ENCODE data around the gene CDKN1B.

Gene CDKN1B

DNA sequence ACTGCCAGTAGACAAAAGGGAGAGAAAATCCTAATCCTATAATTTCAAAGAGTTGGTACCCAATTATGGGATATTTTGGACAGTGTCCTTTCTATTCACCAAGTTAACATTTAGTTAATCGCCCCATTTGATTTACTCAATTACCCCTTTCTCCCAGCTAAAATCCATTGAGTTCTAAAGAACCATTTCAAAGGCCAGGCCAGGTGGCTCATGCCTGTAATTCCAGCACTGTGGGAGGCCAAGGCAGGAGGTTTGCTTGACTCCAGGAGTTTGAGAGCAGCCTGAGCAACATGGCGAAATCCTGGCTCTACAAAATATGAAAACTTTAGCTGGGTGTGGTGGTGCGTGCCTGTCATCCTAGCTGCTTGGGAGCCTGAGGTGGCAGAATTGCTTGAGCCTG is 15.7 kb upstream of the CDKN1B start:
- DNase-seq (ENCODE audit: low read depth in 3 of 3), result no peak

DNA sequence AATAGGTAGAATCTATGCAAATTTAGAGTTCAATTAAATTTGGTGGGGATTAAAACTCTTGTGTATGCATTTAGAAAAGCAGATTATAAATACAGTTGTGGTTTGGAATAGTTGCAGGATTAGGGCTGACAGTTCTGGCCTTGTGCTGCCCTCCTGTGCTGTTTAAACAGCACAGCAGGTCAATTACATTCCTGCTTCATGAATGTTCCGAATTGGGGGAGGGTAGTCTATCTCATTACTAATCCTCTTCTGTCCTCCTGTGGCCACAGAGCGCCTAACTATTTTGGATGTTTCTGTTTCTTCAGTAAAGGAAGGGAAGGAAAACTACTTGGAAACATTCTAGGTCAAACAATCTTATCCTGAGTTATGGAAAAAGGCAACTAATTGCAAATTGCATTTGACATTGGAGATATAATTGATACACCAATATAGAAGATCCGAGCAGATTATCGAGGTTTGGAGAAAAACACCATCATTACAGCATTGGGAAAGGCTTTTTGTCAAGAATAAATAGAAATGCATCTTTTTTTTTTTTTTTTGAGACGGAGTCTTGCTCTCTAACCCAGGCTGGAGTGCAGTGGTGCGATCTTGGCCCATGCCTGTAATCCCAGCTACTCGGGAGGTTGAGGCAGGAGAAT is 12.5 kb upstream of the CDKN1B start:
- no peak for DNase-seq (ENCODE audit: low read depth in 3 of 3)

DNA sequence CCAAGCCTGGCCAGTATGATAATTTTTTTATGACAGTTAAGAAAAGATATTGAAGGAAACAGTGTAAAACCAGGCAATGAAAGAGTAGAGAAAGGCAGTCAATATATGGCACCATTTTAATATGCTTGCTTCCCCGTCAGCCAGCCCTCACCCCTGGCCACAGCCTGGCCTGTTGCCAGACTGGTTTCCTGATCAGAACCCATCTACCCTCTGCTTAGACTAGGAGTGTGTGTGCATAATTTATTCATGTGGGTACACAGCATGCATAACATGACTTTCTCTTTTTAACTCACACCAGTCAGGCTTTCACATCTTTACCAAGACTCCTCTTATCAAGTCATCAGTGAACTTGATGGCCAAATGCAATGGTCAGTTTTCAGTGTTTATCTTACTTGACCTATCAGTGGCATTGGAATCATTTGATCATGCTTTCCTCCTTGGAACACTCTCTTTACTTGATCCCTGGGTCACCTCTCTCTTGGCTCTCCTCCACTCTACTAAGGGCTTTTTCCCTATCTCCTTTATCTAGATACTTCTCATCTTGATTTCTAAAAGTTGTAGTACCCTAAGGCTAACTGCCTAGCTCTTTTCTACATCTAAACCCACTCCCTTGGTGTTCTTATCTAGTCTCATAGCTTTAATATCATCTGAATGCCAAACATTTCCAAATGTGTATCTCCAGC is 11.2 kb upstream of the CDKN1B start:
- no peak for DNase-seq (ENCODE audit: low read depth in 3 of 3)

DNA sequence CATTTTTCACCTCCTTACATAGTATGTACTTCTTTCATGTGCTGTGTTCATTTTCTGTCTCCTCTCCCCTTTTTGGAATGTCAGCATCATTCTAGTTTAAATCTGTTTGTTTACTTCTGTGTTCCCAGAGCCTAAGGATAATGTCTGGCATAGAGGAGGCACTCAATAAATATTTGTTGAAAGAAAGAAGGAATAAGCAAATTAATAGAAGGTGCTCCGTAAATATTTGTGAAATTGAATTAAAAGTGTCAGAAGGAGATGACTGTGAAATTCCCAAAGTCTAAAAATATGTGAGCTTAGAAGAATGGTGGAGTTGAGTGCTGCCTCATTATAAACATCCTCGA is 3.3 kb upstream of the CDKN1B start:
- DNase-seq (ENCODE audit: low read depth in 3 of 3), result no peak

DNA sequence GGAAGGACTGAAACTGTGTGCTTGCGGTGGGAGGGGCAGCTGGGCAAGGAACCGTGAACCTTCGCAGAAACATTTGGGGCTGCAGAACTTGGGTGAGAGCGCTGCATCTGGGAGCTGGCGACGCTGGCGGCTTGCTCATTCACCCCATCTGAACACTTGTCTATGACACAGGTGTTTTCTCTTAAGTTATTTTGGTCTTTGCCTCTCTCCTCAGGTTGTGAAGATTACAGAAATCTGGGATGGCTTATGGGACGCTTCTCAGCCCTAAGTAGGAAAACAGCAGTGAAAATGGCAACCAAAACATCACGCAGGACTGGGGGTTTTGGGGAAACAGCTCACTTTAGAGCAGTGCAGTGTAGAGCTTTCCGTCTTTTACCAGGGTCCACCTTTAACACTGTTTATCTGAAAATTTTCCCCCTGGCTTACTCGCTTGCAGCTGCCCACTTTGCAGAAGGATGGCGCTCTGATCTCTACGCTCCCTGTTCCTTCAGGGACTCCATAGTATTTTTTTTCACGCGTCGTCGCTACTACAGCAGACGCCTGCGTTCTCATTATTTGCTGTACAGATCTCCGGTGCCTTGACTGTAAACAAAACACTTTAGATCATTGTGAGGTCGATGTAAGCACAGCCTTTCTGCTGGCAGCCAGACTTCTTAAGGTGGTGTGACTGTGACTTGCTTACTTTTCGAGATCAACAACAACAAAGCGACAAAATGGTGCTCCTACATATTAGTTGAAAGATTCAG is 2.7 kb upstream of the CDKN1B start:
- DNase-seq (ENCODE audit: low read depth in 3 of 3), result no peak

DNA sequence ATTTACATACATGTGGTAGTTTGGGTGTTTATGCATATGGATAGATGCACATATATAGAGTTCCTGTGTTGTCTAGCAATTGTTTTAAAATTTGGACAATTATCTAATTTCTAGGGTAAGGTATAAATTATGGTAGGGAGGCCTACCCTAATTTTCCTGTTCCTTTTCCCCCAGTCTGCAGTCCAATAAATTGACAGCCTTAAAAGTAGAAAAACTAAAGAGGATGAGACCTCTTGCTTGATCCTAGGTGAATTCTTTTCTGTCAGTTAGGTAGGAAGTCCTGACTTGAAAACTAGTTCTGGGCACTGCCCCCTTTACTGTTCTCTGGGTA is 2.1 kb upstream of the CDKN1B start:
- DNase-seq (ENCODE audit: low read depth in 3 of 3), result no peak

DNA sequence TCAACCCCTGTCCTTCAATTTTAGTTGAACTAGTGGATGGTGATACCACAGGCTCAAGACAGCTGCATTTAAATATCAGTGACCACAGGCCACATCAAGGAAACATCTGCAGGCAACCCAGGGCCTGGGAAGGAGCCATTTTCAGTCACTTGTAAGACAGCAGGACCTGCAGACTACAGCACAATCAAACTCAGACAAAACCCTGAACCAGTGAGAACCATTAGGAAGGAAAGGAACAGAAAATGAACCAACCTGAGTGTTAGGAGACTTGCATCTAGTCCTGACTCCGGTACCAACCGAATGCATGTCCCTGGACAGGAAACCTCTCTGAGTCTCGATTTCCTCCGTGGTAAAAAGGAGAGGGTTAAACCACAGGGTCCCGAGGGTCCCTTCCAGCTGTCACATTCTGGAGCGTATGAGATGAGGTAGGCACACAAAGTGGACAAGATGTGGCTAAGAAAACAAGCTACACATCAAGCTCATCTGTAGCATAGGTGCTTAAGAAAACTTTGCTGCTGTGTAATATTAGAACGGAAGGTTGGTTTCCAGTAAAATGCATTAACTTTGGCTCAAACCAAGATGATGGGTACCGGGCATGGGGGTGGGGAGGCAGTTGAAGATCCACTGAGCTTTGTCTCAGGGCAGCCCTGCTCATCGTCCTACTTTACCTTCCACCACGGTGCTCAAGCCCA is 1.6 kb upstream of the CDKN1B start:
- no peak for DNase-seq (ENCODE audit: low read depth in 3 of 3)

DNA sequence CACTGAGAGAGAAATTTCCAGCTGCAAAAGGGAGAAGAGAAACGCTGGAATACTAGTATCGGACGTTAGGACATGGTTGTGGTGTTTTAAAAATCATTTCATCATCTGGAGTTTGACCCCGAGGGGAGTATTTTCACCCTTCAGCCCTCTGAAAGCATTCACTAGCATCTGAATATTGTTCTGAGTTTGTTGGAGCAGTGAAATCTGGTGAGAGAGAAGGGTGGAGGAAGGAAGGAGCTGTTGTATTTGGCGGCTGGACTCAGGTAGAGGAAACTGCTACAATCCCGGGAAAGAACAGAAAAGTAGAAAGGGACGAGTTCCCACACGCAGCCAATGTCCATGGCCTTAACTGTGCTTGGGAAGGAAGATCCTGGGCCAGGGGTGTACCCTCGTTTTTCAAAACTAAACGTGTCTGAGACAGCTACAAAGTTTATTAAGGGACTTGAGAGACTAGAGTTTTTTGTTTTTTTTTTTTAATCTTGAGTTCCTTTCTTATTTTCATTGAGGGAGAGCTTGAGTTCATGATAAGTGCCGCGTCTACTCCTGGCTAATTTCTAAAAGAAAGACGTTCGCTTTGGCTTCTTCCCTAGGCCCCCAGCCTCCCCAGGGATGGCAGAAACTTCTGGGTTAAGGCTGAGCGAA is 896 bp upstream of the CDKN1B start:
- no peak for DNase-seq (ENCODE audit: low read depth in 3 of 3)

DNA sequence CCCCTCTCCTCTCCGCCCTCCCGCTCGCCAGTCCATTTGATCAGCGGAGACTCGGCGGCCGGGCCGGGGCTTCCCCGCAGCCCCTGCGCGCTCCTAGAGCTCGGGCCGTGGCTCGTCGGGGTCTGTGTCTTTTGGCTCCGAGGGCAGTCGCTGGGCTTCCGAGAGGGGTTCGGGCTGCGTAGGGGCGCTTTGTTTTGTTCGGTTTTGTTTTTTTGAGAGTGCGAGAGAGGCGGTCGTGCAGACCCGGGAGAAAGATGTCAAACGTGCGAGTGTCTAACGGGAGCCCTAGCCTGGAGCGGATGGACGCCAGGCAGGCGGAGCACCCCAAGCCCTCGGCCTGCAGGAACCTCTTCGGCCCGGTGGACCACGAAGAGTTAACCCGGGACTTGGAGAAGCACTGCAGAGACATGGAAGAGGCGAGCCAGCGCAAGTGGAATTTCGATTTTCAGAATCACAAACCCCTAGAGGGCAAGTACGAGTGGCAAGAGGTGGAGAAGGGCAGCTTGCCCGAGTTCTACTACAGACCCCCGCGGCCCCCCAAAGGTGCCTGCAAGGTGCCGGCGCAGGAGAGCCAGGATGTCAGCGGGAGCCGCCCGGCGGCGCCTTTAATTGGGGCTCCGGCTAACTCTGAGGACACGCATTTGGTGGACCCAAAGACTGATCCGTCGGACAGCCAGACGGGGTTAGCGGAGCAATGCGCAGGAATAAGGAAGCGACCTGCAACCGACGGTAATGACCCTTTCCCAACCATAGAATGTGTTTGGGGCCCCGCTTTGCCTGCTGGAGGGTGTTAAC is 615 bp downstream of the CDKN1B start:
- no peak for DNase-seq (ENCODE audit: low read depth in 3 of 3)

DNA sequence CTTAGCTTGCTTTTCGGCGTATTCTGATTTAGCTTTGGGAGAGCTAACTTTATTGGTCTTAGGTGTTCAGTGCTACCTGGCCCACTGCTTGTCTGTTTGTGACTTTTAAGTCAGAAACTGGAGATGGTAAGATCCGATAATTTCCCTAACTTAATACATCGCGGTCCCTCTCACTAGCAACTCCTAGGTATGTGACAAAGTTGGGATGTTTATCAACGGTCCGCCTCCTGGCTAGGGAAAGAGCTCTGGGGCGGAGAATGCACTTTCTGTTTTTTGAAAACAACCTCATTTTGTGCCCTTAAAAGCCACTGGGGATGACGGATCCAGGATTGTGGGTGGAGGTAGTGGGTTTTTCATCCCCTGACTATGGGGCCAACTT is 1.2 kb downstream of the CDKN1B start:
- DNase-seq (ENCODE audit: low read depth in 3 of 3), result no peak

DNA sequence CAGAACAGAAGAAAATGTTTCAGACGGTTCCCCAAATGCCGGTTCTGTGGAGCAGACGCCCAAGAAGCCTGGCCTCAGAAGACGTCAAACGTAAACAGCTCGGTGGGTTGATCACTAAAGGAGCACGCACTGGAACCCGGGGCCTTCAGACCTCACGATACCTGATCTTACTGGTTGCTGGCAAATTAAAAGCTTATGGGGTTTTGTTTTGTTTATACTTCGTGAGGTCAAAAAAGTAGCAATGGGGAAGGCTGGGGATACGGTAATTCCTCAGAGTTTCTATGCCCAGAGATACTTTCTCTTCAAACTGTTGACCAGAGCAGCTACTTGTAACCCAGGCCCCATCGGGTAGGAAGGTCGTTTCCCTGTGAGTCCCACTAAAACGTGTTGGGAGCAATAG is 1.7 kb downstream of the CDKN1B start:
- no peak for DNase-seq (ENCODE audit: low read depth in 3 of 3)

DNA sequence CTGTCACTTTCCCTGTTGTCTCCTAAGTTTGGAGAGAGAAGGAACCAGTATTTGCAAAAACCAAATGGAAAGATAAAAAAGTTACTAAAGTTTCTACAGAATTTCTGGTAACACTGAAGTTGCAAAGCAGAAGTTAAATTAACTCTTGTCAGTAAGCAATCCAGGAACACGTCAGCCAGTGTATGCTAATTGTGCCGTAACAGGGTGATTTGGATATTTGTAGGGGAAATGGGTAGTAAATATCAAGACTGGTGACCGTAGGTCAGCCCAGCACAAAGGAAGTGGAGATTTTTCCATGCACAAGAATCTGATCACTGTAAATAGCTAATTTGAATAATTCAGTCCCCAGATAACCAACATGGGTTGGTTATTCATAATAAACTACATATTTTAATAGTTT is 2.3 kb downstream of the CDKN1B start:
- DNase-seq (ENCODE audit: low read depth in 3 of 3), result no peak

DNA sequence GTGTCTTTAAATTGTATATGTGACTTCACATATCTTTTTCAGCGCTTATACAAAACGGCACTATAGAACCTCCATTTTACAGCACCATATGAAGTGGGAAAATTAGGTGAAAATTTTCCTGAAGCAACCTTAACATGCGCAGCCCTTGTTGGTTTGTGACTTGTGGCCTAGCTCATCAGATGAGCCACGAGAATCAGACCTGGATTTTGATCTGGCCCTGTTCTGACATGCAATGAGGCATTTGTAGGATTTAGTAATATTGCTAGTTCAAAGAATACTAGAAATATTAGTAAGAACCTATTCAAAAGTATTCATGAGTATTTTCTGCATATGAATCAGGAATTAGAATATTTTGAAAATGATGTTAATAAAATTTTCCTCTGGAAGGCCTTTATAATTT is 2.9 kb downstream of the CDKN1B start:
- no peak for DNase-seq (ENCODE audit: low read depth in 3 of 3)

DNA sequence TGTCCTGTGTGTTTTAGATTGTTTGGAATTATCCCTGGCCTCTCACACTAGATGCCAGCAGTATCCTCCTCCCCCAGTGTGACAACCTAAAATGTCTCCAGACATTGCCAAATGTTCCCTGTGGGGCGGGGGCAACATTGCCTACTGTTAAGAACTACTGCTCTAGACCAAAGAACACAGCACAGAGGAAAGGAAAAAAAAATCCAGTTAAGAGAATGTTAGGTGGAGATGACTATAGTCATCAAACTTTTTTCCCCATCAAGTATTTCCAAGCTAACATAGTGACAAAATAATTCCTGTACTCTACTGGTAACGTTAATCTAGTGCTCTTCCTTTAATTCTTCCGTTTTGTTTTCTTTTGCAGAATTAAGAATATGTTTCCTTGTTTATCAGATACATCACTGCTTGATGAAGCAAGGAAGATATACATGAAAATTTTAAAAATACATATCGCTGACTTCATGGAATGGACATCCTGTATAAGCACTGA is 3.5 kb downstream of the CDKN1B start:
- no peak for DNase-seq (ENCODE audit: low read depth in 3 of 3)

DNA sequence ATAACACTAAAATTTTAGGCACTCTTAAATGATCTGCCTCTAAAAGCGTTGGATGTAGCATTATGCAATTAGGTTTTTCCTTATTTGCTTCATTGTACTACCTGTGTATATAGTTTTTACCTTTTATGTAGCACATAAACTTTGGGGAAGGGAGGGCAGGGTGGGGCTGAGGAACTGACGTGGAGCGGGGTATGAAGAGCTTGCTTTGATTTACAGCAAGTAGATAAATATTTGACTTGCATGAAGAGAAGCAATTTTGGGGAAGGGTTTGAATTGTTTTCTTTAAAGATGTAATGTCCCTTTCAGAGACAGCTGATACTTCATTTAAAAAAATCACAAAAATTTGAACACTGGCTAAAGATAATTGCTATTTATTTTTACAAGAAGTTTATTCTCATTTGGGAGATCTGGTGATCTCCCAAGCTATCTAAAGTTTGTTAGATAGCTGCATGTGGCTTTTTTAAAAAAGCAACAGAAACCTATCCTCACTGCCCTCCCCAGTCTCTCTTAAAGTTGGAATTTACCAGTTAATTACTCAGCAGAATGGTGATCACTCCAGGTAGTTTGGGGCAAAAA is 4.1 kb downstream of the CDKN1B start:
- no peak for DNase-seq (ENCODE audit: low read depth in 3 of 3)

DNA sequence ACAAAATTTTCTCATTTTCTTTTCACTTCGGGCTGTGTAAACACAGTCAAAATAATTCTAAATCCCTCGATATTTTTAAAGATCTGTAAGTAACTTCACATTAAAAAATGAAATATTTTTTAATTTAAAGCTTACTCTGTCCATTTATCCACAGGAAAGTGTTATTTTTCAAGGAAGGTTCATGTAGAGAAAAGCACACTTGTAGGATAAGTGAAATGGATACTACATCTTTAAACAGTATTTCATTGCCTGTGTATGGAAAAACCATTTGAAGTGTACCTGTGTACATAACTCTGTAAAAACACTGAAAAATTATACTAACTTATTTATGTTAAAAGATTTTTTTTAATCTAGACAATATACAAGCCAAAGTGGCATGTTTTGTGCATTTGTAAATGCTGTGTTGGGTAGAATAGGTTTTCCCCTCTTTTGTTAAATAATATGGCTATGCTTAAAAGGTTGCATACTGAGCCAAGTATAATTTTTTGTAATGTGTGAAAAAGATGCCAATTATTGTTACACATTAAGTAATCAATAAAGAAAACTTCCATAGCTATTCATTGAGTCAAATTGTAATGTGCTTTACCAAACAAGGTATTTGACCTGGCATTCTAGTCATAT is 4.8 kb downstream of the CDKN1B start:
- DNase-seq (ENCODE audit: low read depth in 3 of 3), result no peak

DNA sequence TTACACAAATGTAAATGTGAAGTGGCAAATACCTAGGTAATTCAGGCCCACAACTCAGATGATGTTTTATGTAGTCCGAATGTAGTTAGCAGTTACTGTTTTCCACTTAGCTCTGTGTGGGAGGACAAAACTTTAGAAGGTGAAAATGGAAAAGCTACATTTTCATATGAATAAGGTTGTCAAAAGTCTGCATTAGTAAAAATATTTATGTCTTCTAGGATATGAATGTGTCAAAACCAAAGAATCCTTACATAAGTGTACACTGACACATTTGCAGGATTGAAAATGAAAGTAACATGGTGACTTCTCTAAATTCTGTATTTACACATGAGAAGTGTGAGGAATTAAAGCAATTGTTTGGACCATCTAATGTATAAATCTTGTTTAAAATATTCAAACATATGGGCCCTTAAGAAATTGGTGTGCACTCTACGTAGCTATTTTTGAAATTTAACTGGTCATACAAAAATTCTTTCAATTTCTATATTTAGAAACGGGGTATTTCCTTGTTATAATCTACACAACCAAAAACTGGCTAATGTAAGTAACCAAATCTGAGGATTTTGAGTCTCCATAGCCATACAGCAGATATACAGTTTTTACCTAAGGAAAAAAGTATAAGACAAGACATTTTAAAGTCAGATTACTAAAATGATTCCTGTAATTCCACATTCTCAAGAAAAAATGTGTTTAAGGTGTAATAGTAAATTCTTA is 5.4 kb downstream of the CDKN1B start:
- DNase-seq (ENCODE audit: low read depth in 3 of 3), result no peak

DNA sequence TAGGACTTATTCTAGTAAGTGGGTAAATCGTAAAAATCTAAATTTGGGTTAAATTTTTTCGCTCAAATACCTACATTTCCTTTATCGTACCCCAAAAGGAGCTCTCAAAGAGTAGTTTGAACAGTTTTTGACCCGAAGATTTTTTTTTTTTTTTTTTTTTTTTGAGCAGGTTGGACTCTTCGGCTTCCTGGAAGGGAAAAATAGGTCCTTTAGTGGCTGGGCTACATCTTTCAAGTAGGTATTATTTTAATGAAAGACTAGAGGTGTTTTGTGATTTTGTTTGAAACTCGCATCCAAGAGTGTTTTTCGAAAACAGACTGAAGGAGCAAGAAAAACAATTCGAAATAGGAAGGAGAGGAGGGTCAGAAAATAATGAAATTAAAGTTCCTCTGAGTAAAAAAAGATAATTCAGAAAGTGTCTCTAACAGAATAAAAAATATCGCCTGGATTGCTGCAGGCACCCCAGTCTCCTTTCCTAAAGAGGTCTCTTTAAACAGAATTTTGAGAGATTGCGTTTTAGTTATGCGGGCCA is 6.0 kb downstream of the CDKN1B start:
- no peak for DNase-seq (ENCODE audit: low read depth in 3 of 3)

DNA sequence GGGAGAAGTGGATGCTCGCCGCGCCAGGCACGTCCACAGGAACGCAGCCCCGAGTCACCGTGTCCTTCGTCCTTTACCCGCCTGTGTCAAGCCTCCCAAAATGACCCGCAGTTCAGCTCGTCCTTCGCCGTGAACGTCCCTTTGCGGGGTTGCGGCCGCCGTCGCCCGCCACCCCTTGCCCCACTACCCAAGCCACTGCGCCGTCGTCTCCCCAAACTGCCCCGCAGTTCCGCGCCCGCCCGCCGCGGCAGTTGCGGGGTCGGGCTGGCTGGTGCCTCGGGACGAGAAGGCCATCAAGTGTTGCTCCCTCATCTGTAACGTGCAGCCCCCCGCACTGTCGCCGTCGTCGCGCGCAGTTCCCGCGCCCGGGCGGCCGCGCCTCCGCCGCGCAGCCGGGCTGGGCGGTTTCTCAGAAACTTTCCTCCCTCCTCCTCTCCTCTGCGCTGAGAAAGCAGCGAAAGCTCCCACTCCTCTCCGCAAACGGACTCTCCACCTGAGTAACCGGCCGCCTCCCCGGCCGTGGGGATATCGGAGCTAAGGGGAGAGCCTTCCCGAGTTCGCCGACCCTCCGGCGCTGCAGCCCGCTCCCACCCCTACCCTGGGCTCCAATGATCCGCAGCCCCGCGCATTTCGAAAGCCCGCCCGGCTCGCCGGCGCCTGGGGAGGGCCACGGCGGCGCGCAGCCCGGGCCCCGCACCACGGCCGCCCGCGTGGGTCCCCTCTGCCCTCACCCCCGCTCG is 6.7 kb downstream of the CDKN1B start:
- DNase-seq (ENCODE audit: low read depth in 3 of 3), result no peak
